H1 (cell line): ENCODE measurements around the gene SRCIN1. TPM values are rescaled to one million over a fixed set of nuclear protein-coding genes. Genes with fewer than 3 reads are reported as not detected.
A peak's percentile ranks its signal among the peaks of the same experiment; 100 is the strongest.

Experiments
- CTCF ChIA-PET: fragments of 300-600 bp; sonication (Branson Sonifier 250); formaldehyde crosslinking; loops from one replicate; lab custom pipeline; 2021; ENCODE audit not compliant: partially characterized antibody; lab: Charles Lee
- POLR2A ChIA-PET: fragments of 300-600 bp; sonication (Branson Sonifier 250); formaldehyde crosslinking; loops from one replicate; lab custom pipeline; 2021; ENCODE audit warnings: inconsistent platforms; ENCODE audit not compliant: partially characterized antibody; lab: Charles Lee
- DNase-seq, 2 experiments: peaks; one replicate each; pipeline versions ENCODE4 v3.0.0 to v3.0.0-alpha.2; 2010 to 2022; ENCODE audit warnings: low spot score in 2 of 2, low read depth in 1 of 2, mixed read lengths in 1 of 2
- FAIRE-seq: peaks from 2 replicates; lab custom pipeline; 2011; peaks lifted over from hg19 to GRCh38; lab: Jason Lieb, UNC
- H2AFZ ChIP-seq: 2 replicates; pipeline ENCODE4 v1.8.1; 2012; ENCODE audit warnings: low read length, inconsistent platforms
- H2AK5ac ChIP-seq: 2 replicates; pipeline ENCODE4 v1.6.1; 2013; ENCODE audit warnings: low read depth, low read length
- H2BK120ac ChIP-seq: replicated peaks from 2 replicates; pipeline ENCODE3; 2013; ENCODE audit warnings: low read depth, low read length, inconsistent platforms
- H2BK12ac ChIP-seq: 2 replicates; pipeline ENCODE4 v1.6.1; 2013; ENCODE audit warnings: low read depth, low read length
- H2BK15ac ChIP-seq: 2 replicates; pipeline ENCODE4 v1.6.1; 2013; ENCODE audit warnings: low read length
- H2BK20ac ChIP-seq: 2 replicates; pipeline ENCODE4 v1.6.1; 2013; ENCODE audit warnings: low read length
- H2BK5ac ChIP-seq: 2 replicates; pipeline ENCODE4 v1.6.1; 2013; ENCODE audit warnings: low read depth, low read length
- H3K14ac ChIP-seq: 2 replicates; pipeline ENCODE4 v1.6.1; 2013; ENCODE audit warnings: inconsistent platforms; ENCODE audit not compliant: insufficient read length
- H3K18ac ChIP-seq: 2 replicates; pipeline ENCODE4 v1.6.1; 2013; ENCODE audit warnings: low read length; ENCODE audit errors: extremely low read depth
- H3K23ac ChIP-seq: 2 replicates; pipeline ENCODE4 v1.6.1; 2013; ENCODE audit warnings: inconsistent platforms; ENCODE audit not compliant: insufficient read length
- H3K23me2 ChIP-seq: 2 replicates; pipeline ENCODE4 v1.6.1; 2013; ENCODE audit warnings: low read depth, low read length
- H3K27ac ChIP-seq: 2 replicates; pipeline ENCODE4 v1.6.1; 2011; ENCODE audit warnings: low read depth, low read length, inconsistent platforms
- H3K27me3 ChIP-seq, 4 experiments: replicated peaks in 1 of 4; 1 replicate in 1 of 4; 2 replicates in 3 of 4; pipeline versions ENCODE4 v1.6.1 to v1.8.1; 2011 to 2013; ENCODE audit warnings: low read length in 3 of 4, mild to moderate bottlenecking in 3 of 4, inconsistent platforms in 2 of 4, mixed read lengths in 2 of 4, moderate library complexity in 1 of 4; ENCODE audit not compliant: control insufficient read depth in 3 of 4, insufficient read depth in 3 of 4; ENCODE audit errors: extremely low read depth in 1 of 4
- H3K36me3 ChIP-seq, 4 experiments: 2 replicates each; pipeline versions ENCODE4 v1.6.1 to v1.8.1; 2011 to 2013; ENCODE audit warnings: mild to moderate bottlenecking in 4 of 4, low read length in 3 of 4, moderate library complexity in 2 of 4, control low read depth in 1 of 4, inconsistent platforms in 1 of 4; ENCODE audit not compliant: insufficient read depth in 4 of 4, control insufficient read depth in 2 of 4
- H3K4ac ChIP-seq: replicated peaks from 2 replicates; pipeline ENCODE3; 2013; ENCODE audit warnings: low read length, low read depth, mixed read lengths, inconsistent platforms; ENCODE audit not compliant: insufficient read length
- H3K4me1 ChIP-seq, 4 experiments: replicated peaks in 1 of 4; 1 replicate in 1 of 4; 2 replicates in 3 of 4; pipeline versions ENCODE4 v1.6.1 to v1.8.1; 2011 to 2013; ENCODE audit warnings: low read length in 3 of 4, inconsistent platforms in 2 of 4, mixed read lengths in 1 of 4; ENCODE audit not compliant: insufficient read depth in 4 of 4, control insufficient read depth in 3 of 4
- H3K4me2 ChIP-seq, 2 experiments: 2 replicates each; pipeline versions ENCODE4 v1.6.1 to v1.8.1; 2011 to 2013; ENCODE audit warnings: low read depth in 2 of 2, low read length in 2 of 2, control low read depth in 1 of 2, inconsistent platforms in 1 of 2, mild to moderate bottlenecking in 1 of 2; ENCODE audit not compliant: insufficient read depth in 1 of 2
- H3K4me3 ChIP-seq, 4 experiments: fragments of 200-600, 300-600 bp in 1 of 4; sonication (generic), shearing (Covaris generic), sonication (Bioruptor Twin) in 1 of 4; 2 replicates each; pipeline versions ENCODE4 v1.5.1 to v1.8.1; 2011 to 2016; ENCODE audit warnings: low read length in 4 of 4, low read depth in 3 of 4, control low read depth in 2 of 4, inconsistent platforms in 2 of 4, mild to moderate bottlenecking in 2 of 4, mixed read lengths in 1 of 4, moderate library complexity in 1 of 4; ENCODE audit not compliant: insufficient read depth in 2 of 4; ENCODE audit errors: extremely low read depth in 1 of 4
- H3K56ac ChIP-seq: replicated peaks from 2 replicates; pipeline ENCODE3; 2013; ENCODE audit warnings: low read depth, mild to moderate bottlenecking, mixed read lengths, low read length, inconsistent platforms; ENCODE audit not compliant: insufficient read length
- H3K79me1 ChIP-seq: 2 replicates; pipeline ENCODE4 v1.6.1; 2013; ENCODE audit warnings: low read depth, low read length, control low read depth
- H3K79me2 ChIP-seq, 2 experiments: 2 replicates each; pipeline versions ENCODE4 v1.6.1 to v1.8.1; 2012 to 2013; ENCODE audit warnings: low read length in 2 of 2, mild to moderate bottlenecking in 2 of 2, inconsistent platforms in 1 of 2; ENCODE audit not compliant: insufficient read depth in 2 of 2, control insufficient read depth in 1 of 2
- H3K9ac ChIP-seq, 4 experiments: replicated peaks in 1 of 4; 1 replicate in 1 of 4; 2 replicates in 3 of 4; pipeline versions ENCODE4 v1.6.1 to v1.8.1; 2011 to 2013; ENCODE audit warnings: low read depth in 3 of 4, low read length in 3 of 4, control low read depth in 2 of 4, mild to moderate bottlenecking in 2 of 4, moderate library complexity in 2 of 4, inconsistent platforms in 1 of 4; ENCODE audit errors: extremely low read depth in 1 of 4
- H3K9me3 ChIP-seq, 2 experiments: 2 replicates each; pipeline versions ENCODE4 v1.6.1 to v1.8.1; 2012 to 2013; ENCODE audit warnings: mild to moderate bottlenecking in 2 of 2, moderate library complexity in 2 of 2, control low read depth in 1 of 2, inconsistent platforms in 1 of 2, low read depth in 1 of 2, low read length in 1 of 2, mixed read lengths in 1 of 2; ENCODE audit not compliant: insufficient read depth in 2 of 2
- H4K20me1 ChIP-seq, 2 experiments: replicated peaks in 1 of 2; 2 replicates each; pipeline versions ENCODE3 to v1.8.1; 2011 to 2013; ENCODE audit warnings: inconsistent platforms in 2 of 2, low read length in 2 of 2, mild to moderate bottlenecking in 1 of 2; ENCODE audit not compliant: insufficient read depth in 2 of 2, control insufficient read depth in 1 of 2
- H4K5ac ChIP-seq: 2 replicates; pipeline ENCODE4 v1.6.1; 2013; ENCODE audit warnings: low read length, low read depth, mixed read lengths, inconsistent platforms; ENCODE audit not compliant: insufficient read length
- H4K8ac ChIP-seq: 2 replicates; pipeline ENCODE4 v1.8.0; 2013; ENCODE audit warnings: mild to moderate bottlenecking, moderate library complexity, low read length, inconsistent platforms; ENCODE audit not compliant: insufficient read depth; ENCODE audit errors: extremely low read depth
- H4K91ac ChIP-seq: replicated peaks from 2 replicates; pipeline ENCODE3; 2013; ENCODE audit warnings: low read length, mixed read lengths, inconsistent platforms; ENCODE audit not compliant: insufficient read length
- EZH2 ChIP-seq: fragments of 200-600 bp; sonication (generic); IDR thresholded peaks from 2 replicates; pipeline ENCODE4 v1.7.1; 2012; ENCODE audit warnings: low read depth, mild to moderate bottlenecking, moderate library complexity, low read length, inconsistent platforms; ENCODE audit not compliant: severe bottlenecking
- JUND ChIP-seq: IDR thresholded peaks from 2 replicates; pipeline ENCODE4 v1.6.1; 2011; ENCODE audit warnings: mild to moderate bottlenecking, improper control_type of control experiment, low read length
- SAP30 ChIP-seq: fragments of 300-600 bp; sonication (generic); IDR thresholded peaks from 2 replicates; pipeline ENCODE4 v1.7.1; 2012; ENCODE audit warnings: low read length, moderate library complexity, mild to moderate bottlenecking, inconsistent platforms; ENCODE audit not compliant: insufficient read depth, insufficient replicate concordance
- TAF1 ChIP-seq: IDR thresholded peaks from 2 replicates; pipeline ENCODE4 v1.6.1; 2011; ENCODE audit warnings: mild to moderate bottlenecking, low read depth, low read length
- TEAD4 ChIP-seq: IDR thresholded peaks from 2 replicates; pipeline ENCODE4 v1.6.1; 2012; ENCODE audit warnings: low read depth, low read length, inconsistent platforms, mixed read lengths
- WGBS, 2 experiments: shearing (Covaris generic) in 1 of 2; methylation state at CpG; one replicate each; pipeline versions ENCODE4 v1.1.6 to v1.1.7; 2013 to 2015; ENCODE audit warnings: low lambda C conversion rate in 2 of 2, mixed read lengths in 2 of 2, inconsistent platforms in 1 of 2, low coverage in 1 of 2, missing lambda C conversion rate in 1 of 2; ENCODE audit not compliant: insufficient replicate concordance in 2 of 2, insufficient coverage in 1 of 2, insufficient read length in 1 of 2; ENCODE audit errors: extremely low coverage in 1 of 2, missing lambda C conversion rate in 1 of 2; 5-methylcytosine and 5-hydroxymethylcytosine counted together
- polyA plus RNA-seq, 7 experiments: library from polyadenylated mRNA; depleted of rRNA in 3 of 7; stranded (reverse) in 5 of 7; unstranded in 2 of 7; fragments of >200 nt in 5 of 7; fragments of 200-250 nt in 2 of 7; gene quantifications; 1 replicate in 5 of 7; 2 replicates in 1 of 7; 4 replicates in 1 of 7; pipeline versions ENCODE4 v1.2.1 to v1.2.3, GENCODE V29; 2011 to 2013; ENCODE audit warnings: missing spikeins in 2 of 7, mixed read lengths in 2 of 7
- total RNA-seq: library from RNA; stranded (reverse); fragmentation: NEBNext Ultra II Directional; extraction: Animal tissue kit (Norgen Biotek cat#: 25700); gene quantifications from 2 replicates; pipeline ENCODE4 v1.2.1, GENCODE V29; 2021

The SRCIN1 gene
- total and polyA plus RNA-seq, 2 of the 8 experiments (the other 6 are each of a cell fraction or from before 2014, with no cell fraction given), result 2.8 to 3.8 TPM

DNA sequence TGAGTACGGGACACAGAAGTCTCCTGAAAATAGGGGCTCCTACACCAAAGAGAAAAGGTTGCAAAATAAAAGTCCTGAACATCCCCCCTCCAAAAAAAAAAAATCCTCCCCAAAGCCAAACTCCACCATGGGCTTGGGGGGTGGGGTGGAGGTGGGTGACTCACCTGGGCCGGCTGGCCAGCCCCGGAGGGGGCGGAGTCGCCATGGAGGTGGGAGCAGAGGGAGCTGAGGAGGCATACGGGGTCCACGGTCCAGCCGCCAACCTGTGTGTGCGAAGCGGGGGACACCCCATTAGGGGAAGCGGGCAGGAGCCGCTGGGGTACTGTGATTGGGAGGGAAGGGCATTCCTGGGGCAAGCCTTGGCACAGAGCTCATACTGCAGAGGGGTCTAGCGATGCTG is 31.0 kb downstream of the SRCIN1 start:
- Histone ChIP-seq H2AK5ac (no peak overlapping the region), H3K4me2 (peak overlapping the region; percentile 10 to 54; a peak in 3 of 4 replicates), H3K4me3 (no peak overlapping the region), H3K27ac (no peak overlapping the region), H3K14ac (no peak overlapping the region), H2AFZ (no peak overlapping the region), H3K56ac (no peak overlapping the region), H3K4ac (no peak overlapping the region), H3K18ac (no peak overlapping the region), H3K79me1 (no peaks in the 10 kb centered on the region), H3K23me2 (peaks cover 12% of the 10 kb centered on the region; the same call in 1 of the 2 replicates), H3K23ac (no peak overlapping the region), H4K8ac (no peak overlapping the region), H4K20me1 (peaks cover 9 to 29% of the 10 kb centered on the region in 2 experiments), H3K79me2 (no peaks in the 10 kb centered on the region), H3K9me3 (no peaks in the 10 kb centered on the region), H3K36me3 (no peaks in the 10 kb centered on the region), H2BK12ac (no peak overlapping the region), H3K9ac (no peak overlapping the region), H2BK15ac (no peak overlapping the region), H4K5ac (no peak overlapping the region), H2BK20ac (no peak overlapping the region), H2BK120ac (no peak overlapping the region), H4K91ac (no peak overlapping the region), H2BK5ac (no peak overlapping the region), H3K27me3 (peaks cover 50 to 97% (median 95%) of the 10 kb centered on the region in 4 experiments), H3K4me1 (peaks cover 13 to 33% (median 20%) of the 10 kb centered on the region in 4 experiments)
- TF ChIP-seq EZH2 (peak; percentile 13), SAP30 (no peak), JUND (peak; percentile 71; the same call in 1 of the 2 replicates), TAF1 (no peak), TEAD4 (no peak)
- POLR2A ChIA-PET, result interaction anchor here (0.7 to 2.0 kb wide), 5 partner anchors 8 to 95 kb away, joined by 3 to 6 read pairs (median 4); no protein-coding TSS in a partner anchor
- CTCF ChIA-PET, result interaction anchor here (0.6 to 5.3 kb wide), 10 partner anchors 8 to 93 kb away, joined by 3 to 65 read pairs (median 27); partner anchors contain the start of gene SRCIN1
- no peak for FAIRE-seq
- DNase-seq, result no peak
- WGBS, 2 experiments, result 24% methylated on average over 13 of the region's 13 CpGs; no CpG with 5 or more reads in 1 of the 2 experiments
